Islet of Langerhans (tissue), 1 donor: ENCODE measurements around the gene LGALS9C.
"Not testable (repeated sequence)": the region's sequence is repeated elsewhere in the genome, so short reads cannot be mapped to it uniquely, and the experiment has no call there.

Experiments used
- FAIRE-seq: peaks from one replicate; lab custom pipeline; 2011; peaks lifted over from hg19 to GRCh38; lab: Jason Lieb, UNC

Gene LGALS9C

DNA sequence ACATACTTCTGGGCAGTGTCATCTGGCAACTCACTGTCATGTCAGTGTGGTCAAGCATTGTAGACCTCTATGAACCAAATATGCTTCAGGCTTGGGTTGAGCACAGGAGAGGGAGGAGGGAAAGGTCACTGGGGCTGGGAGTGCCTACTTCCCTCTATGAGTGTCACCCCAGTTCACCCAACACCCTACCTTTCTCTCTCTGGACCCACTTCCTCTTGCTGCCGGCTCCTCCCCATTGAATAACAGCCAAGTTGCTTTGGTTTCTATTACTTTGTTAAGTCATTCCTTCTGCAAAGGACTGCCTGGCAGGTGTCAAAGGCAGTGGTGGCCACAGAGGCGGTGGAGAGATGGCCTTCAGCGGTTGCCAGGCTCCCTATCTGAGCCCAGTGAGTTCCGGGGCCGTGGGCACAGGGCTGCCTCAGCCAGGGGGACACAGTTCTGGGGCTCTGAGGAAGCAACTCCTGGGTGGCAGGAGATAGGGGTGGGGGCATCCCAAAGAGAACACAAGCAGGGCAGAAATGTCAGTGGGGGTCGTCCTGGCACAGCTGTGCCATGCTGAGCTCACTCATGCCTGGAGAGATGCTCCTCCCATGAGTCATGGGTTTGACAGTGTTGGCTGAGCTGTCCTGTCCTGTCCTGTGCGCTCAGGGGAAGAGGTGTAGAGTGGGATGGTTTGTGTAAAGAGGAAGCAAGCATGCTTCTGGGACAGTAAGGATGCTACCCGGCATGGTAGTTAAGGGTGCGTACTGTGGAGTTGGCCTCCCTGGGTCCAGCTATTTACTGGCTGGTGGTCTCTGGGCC is at the start of gene LGALS9C:
Gene LGALS9C (plus strand): TSS at position 282 of the 801 bp plus-strand sequence. CDS start 66 bp downstream, at position 348.
- not testable (repeated sequence) for FAIRE-seq

GRCh38 chr17:18432206-18432605 is 44.4 kb upstream of the LGALS9C start:
- not testable (repeated sequence) for FAIRE-seq

DNA sequence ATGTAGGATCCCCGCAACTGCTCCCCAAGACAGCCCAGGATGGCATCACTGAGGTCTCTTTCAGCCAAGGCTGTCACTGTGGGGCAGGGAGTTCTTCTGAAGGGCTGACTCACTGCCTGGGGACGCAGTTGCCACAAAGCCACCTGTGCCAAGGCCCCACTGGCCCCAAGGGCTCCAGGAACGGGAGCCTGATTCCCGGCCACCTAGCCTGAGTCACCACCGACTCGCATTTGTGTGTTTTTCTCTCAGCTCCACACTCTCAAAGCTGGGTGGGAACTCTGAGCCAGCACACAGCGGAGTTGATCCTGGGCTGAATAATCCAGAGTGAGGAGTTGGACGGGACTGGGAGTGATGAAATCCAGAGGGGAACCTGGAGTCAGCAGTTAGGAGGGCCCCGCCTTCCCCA is 37.1 kb upstream of the LGALS9C start:
- FAIRE-seq, result not testable (repeated sequence)

DNA sequence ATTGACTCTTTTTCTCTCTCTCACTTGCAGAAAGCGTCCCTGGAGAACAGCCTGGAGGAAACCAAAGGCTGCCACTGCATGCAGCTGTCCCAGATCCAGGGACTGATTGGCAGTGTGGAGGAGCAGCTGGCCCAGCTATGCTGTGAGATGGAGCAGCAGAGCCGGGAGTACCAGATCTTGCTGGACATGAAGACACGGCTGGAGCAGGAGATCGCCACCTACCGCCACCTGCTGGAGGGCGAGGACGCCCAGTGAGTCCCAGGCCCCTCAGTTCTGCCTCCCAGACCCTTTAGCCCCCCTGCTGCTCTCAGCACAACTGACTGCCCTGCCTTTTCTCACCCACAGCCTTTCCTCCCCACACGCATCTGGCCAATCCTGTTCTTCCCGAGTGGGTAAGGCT is 34.5 kb upstream of the LGALS9C start:
- not testable (repeated sequence) for FAIRE-seq

GRCh38 chr17:18442532-18442931 is 34.1 kb upstream of the LGALS9C start:
- not testable (repeated sequence) for FAIRE-seq

DNA sequence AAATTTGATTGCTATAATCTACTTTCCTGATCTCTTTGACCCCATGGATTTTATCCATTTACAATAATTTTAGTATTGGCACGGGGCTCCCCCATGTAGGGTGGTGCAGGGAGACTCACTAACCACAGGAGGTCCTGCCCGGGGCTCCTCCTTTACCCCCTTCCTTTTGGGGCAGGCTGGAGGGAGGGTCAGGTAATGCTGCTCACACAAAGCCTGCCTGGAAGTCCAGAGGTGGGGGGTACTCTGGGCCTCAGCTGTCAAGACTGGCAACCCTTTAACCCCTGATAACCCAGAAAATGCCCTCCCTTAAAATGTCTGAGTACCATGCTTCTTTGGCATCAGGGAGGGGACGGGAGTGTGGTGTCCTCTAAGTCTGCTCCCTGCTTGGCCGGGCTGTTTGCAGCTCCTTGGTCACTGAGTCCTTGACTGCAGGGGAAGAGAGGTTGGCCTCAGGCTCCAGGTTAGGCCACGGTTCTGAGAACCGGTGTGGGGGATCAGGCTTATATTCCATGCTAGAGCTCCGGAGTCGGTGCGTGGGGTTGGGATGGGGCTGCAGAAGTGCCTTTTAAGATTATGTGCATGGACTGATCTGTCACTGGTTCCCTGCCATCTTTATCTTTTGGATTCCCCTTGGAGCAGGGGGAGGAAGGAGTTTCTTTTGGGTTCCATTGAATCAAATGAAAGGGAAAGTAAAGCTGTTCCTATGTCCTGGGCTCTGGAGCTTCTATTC is 28.9 kb upstream of the LGALS9C start:
- FAIRE-seq, result not testable (repeated sequence)

- FAIRE-seq, result not testable (repeated sequence)
These were observed 28.3 kb upstream of the LGALS9C start for GRCh38 chr17:18448311-18448710.

DNA sequence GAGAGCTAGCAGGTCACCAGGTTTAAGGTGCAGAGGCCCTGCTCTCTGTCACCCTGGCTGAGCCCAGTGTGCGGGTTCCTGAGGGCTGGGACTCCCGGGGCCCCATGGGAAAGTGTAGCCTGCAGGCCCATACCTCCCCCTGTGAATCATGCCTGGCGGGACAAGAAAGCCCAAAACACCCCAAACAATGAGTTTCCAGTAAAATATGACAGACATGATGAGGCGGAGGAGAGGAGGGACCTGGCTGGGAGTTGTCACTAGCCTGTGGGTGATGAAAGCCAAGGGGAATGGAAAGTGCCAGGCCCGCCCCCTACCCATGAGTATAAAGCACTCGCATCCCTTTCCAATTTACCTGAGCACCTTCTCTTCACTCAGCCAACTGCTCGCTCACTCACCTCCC is 26.8 kb upstream of the LGALS9C start:
- FAIRE-seq, result not testable (repeated sequence)

DNA sequence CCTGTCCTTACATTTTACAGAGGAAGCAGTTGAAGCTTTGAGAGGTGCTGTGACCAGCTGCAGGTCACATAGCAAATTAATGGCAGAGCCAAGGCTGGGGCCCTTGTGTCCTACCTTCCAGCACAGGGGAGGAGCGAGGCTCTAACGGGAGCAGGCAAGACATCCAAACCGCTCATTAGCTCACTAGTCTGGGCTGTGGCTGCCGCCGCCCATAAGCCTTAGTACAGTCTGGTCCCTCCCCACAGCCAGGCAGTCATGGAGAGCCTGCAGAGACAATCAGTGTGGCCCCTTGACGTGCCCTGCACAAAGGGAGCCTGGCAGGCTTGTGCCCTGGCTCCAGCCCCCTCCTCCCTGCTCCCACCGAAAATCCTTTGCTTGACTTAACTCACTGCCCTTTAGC is 25.6 kb upstream of the LGALS9C start:
- FAIRE-seq, result not testable (repeated sequence)

DNA sequence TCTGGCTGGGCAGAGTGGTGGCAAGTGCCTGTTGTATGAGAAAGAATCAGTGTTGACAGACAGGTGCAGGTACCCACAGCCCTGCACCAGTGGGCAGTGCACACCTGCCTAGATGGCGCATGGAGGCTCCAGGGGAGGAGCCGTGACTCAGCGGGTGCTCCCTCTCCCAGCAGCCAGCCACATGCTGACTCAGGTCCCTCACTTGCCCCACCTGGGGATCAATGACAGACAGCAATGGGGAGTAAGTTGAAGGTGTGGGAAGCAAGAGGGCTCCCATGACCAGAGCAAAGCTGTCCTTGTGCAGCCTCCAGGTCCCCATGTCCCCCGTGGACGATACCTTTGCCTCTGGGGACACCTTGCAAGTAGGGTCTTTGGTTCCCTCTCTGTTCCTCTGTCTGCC is 24.6 kb upstream of the LGALS9C start:
- not testable (repeated sequence) for FAIRE-seq

GRCh38 chr17:18459035-18459434 is 17.6 kb upstream of the LGALS9C start:
- FAIRE-seq, result not testable (repeated sequence)

- FAIRE-seq, result not testable (repeated sequence)
These were observed 12.6 kb upstream of the LGALS9C start for GRCh38 chr17:18463831-18464502.

DNA sequence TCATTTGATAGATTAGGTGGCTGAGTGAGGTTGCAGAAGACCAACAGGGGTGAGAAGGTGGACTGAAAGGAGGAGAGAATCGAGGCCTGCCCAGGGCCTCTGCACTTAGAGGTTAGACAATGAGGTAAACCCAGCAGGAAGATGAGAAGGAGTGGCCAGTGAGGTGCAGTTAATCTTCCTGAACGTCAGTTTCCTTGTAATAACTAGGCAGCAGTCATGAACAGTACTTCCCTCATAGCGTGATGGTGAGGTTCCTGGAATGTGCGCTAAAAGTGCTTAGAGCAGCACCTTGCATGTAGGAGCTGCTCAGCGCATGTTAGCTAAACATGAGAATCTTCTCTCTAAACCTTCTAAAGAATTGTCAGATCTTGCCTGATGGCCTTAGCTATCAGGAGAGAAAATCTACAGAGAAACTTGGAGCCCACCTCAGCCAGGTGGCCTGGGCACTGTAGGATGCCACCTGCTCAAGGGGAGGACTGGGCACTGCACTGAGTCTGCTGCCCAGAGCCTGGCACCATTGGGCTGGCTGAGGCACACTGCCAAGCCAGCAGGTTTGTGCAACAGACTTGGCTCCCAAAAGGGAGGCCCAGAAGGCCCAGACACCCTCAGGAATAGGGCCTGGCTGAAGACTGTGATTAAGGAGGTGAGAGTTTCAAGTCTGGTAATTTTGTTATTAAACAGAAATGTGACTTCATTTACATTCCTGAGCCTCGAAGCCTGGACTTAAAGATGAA is 10.2 kb upstream of the LGALS9C start:
- FAIRE-seq, result not testable (repeated sequence)

- FAIRE-seq, result not testable (repeated sequence)
These were observed 9.6 kb upstream of the LGALS9C start for GRCh38 chr17:18467001-18467400.

DNA sequence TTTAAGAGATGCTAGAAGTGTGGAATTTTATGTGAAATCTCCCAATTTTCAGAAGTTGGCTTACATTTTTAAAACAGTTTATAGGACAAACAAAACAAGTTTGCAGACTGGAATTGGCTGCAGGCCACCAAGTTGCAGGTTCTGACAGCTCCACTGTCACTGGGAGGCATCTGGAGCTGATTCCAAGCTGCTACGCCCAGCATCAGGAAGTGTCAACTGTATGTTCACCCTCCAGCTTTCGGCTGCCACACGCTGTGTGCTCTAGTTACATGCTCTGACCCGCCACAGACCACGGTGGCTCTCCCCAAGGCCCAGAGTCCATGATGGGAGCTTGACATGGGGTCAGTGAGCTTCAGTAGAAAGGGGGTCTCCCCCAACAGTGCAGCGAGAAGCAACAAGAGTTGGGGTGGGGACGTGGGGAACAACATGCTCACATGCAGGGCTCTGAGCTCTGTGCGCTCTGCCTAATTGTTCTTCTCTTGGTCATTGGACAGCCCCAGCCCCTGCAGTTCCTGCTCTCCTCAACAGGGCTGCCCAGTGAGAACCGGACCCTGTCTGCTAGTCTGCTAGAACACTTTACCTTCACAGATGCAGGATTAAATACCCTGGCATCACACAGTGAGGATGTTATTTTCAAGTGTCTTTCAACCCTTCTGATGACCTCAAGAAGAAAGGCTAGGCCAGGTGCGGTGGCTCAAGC is 8.0 kb upstream of the LGALS9C start:
- FAIRE-seq, result not testable (repeated sequence)

GRCh38 chr17:18469837-18470236 is 6.8 kb upstream of the LGALS9C start:
- FAIRE-seq, result not testable (repeated sequence)

DNA sequence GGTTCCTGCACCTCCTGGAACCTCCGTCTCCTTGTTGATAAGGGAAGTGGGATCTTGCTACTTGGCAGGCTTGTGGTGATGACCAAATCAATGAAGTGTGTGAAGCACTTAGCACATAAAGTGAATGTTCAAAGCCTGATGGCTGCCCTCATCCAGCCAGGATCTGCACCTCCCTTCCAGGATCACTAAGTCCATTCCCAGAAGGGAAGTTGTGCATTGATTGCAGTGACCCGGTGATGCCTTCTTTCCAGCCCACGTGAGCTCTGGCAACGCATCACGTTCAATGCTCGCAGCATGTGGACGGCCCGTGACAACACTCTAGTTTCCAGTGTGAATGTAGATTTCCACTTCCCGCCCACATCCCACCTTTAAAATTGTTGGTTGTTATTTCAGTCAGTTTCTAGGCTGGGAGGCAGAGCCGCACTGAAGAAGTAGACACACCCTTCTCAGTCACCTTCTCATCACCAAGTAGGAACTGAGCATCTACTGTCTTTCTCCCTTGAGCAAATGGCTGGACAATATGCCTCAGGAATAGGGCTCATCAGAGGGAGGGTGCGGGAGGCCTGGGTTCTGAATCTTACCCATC is 6.2 kb upstream of the LGALS9C start:
- FAIRE-seq, result not testable (repeated sequence)

GRCh38 chr17:18473967-18474366 is 2.6 kb upstream of the LGALS9C start:
- FAIRE-seq, result not testable (repeated sequence)

- not testable (repeated sequence) for FAIRE-seq
These were observed 1.8 kb upstream of the LGALS9C start for GRCh38 chr17:18474754-18475153.

DNA sequence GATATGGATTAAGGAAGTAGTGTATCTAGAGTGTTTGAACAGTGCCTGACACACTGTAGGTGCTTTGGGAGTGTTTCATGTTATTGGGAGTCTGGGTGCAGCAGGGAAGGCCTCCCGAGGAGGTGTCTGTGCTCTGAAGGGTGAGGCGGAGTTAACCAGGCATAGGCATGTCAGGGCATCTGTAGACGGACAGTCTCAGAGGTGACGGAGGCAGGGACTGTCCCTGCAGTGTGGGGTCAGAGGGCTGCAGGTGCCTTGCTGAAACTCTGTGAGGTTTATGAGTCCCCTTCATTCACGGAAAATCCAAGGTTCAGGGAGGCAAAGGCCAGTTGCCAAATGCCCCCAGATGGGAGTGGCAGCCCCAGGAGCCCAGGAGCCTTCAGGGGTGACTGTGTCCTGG is 778 bp downstream of the LGALS9C start:
- FAIRE-seq, result not testable (repeated sequence)

DNA sequence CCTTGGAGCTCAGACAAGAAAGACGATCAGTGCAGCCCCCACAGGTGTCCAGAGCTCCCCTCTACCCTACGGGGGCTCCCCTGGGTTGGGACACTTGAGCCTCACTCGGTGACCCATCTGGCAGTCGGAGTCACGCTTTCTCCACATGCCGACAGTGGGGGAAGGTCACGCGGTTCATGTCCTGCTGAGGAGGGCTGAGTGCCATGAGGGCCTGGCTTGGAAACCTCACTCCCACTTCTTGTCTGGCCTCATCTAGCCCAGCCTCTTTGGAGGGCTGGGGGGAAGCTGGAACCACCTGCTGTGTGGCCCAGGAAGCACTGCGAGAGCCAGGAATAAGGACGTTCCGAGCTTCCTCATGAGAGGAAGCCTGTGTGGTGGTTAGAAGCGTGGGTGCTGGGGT is 1.8 kb downstream of the LGALS9C start:
- not testable (repeated sequence) for FAIRE-seq
